ENCODE measurements around the gene MCU.

DNA sequence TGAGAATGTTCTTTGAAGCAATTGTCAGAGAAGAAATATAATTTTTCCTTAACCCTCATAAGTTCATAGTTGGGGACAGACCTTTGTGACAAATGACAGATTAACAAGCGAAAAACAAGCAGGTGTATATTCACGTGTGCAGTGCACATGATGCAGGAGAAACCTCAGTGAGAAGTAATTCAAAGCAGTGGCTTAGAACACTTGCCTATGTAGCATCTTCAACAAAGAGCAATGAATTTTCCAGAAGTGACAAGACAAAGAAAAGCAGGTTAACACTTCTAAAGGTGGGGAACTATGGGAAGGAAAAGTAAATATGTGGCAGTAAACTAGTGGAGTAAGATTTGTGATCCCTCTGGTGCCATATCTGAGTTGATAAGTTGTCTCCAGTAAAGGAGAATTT lies 65.8 kb downstream of the MCU start:
- TF ChIP-seq FOXA1 (IDR thresholded peaks at IDR 0.05) (no peak), NFRKB (IDR thresholded peaks at IDR 0.05) (no peak)
- TF ChIP-seq, protein P1, sequence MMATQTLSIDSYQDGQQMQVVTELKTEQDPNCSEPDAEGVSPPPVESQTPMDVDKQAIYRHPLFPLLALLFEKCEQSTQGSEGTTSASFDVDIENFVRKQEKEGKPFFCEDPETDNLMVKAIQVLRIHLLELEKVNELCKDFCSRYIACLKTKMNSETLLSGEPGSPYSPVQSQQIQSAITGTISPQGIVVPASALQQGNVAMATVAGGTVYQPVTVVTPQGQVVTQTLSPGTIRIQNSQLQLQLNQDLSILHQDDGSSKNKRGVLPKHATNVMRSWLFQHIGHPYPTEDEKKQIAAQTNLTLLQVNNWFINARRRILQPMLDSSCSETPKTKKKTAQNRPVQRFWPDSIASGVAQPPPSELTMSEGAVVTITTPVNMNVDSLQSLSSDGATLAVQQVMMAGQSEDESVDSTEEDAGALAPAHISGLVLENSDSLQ (IDR thresholded peaks at IDR 0.05): no peak

All from HEK293T (cell line).